Stimulated activated CD4-positive, alpha-beta T cell treated with anti-CD3 and anti-CD28 coated beads, Interleukin-12 subunit alpha, Interleukin-12 subunit beta, amount 100 ng/mL, for 4 hours (primary cell): ENCODE data around the gene BCDIN3D.
"Not testable (repeated sequence)": the region's sequence is repeated elsewhere in the genome, so short reads cannot be mapped to it uniquely, and the experiment has no call there.

Source experiments
- DNase-seq: peaks from one replicate; pipeline ENCODE4 v3.0.0-alpha.2; 2020

The BCDIN3D gene

DNA sequence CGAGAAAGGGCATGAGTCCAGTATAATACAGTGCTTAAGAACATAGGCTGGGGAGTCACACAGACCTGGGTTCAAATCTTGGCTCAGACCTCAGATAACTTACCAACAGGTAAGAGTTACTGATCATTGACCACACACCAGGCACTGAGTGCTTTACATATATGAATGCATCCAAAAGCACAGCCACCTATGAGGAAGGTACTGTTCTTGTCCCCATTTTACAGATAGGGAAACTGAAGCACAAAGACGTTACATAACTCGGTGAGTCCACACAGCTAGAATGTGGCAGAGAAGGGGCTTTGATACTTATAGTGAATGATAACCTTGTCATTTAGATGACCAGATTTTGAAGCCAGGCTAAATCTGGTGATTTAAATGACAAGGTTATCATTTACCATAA, 33.2 kb upstream of the BCDIN3D start:
- no peak for DNase-seq

- no peak for DNase-seq
These were observed 32.3 kb upstream of the BCDIN3D start for GRCh38 chr12:49875115-49875720.

DNA sequence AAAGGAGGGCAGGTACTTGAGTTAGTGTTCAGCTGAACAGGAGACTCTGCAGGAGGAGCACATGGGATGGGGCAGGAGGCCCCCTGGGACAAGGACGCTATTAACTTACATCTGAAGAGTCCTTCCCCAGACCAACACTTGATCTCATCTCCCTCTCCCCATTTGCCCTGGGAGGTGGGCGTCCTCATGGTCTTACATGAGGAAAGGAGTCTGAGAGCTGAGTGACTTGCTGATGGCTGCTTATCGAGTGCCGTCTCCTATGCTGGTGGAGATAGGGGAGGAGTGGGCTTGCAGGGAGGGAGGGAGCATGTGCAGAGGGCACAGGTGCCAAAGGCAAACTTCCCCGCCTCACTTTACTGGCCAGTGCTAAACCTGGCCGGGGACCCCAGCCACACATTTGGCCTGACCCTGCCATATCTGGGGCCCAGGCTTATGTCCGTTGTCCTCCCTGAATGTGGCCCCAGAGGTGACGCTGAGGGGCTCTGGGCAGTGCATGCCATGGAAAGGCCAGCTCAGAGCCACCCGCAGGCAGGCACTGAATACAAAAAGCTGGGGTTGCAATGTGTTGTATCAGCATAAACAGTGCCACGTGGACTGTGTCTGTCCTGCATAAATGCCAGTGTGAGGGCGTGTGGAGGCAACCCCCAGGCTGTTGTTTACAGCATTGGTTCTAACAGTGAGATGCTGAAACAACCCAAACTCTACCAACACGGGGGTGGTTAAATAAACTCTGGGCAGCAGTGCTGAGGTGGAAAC, 31.4 kb upstream of the BCDIN3D start:
- no peak for DNase-seq

DNA sequence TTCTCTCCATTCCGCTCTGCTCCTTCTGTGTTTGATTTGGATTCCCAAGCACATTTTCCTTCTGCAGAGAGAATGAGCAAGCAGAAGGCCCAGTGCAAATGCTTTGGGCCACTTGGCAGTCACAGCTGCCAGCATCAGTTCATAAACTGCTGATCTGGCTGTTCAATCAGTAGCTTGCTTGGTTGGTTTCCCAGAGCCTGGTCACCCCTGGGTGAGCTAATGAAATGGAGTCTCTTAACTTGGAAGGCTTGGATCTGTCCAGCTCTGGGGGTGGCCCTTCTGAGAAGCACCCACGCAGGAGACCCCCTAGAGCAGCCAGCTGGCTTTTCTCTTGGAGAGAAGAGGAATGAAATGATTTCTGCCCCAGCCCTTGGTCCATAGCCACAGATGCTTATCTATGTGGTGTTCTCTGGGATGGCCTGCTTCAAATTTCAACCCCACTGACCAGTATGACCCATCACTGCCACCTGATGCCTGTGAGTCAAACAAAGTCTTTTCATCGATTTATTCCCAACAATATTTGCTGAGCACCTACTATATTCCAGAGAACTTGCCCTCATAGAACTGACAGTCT, 30.5 kb upstream of the BCDIN3D start:
- DNase-seq = no peak

GRCh38 chr12:49872781-49873181, 29.9 kb upstream of the BCDIN3D start:
- DNase-seq = no peak

GRCh38 chr12:49872381-49872780, 29.5 kb upstream of the BCDIN3D start:
- DNase-seq = no peak

- not testable (repeated sequence) for DNase-seq
These were observed 28.9 kb upstream of the BCDIN3D start for GRCh38 chr12:49871811-49872251.

DNA sequence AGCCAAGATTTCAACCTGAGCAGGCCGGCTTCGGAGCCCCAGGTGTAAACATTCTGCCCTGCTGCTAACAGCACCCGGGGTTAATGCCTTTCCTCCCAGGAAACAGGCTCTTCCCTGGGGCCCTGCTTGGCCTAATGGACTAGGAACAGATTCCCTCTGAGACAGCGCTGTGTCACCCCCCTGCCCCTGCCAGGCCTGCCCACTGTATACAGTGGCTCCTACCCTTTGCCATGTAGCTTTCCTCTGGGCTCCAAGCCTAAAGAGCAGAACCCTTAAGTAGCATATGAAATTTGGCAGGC, 28.3 kb upstream of the BCDIN3D start:
- no peak for DNase-seq

GRCh38 chr12:49870501-49871262, 27.8 kb upstream of the BCDIN3D start:
- DNase-seq = no peak

DNA sequence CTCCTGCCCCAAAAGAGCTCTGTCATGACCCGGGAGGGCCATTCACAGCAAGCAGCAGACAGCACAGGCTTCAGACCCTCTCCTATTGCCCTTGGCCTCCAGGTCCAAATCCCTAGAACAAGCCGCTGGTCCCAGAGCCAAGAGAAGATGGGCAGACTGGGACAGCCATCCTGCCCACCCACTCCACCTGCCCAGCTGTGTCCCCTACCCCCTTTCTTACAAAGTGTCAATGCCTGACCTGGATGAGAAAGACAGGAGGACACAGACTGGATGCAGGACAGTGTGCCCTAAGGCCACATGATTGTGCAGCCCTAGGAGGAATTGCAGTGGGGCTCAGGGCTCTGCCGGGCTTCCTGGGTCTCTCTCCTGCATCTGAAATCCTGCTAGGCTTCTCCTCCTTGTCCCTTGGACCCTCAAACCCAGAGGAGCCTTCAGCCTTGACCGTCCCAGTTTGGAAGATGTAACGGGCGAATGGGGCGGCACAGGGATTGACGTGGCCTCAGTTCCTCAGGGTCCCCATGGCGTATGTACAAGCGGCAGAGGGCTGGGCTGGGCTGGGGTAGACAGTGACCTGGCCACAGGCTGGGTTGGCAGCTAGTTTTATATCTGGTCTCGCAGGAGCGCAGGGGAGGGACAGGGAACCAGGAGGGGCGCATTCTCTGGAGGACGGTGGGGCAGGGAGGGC, 27.1 kb upstream of the BCDIN3D start:
- DNase-seq = no peak

- DNase-seq = no peak
These were observed 26.3 kb upstream of the BCDIN3D start for GRCh38 chr12:49868952-49869815.

GRCh38 chr12:49868449-49868848, 25.5 kb upstream of the BCDIN3D start:
- no peak for DNase-seq

GRCh38 chr12:49867570-49868341, 24.9 kb upstream of the BCDIN3D start:
- no peak for DNase-seq

GRCh38 chr12:49866859-49867569, 24.1 kb upstream of the BCDIN3D start:
- peak; percentile 69 for DNase-seq

DNA sequence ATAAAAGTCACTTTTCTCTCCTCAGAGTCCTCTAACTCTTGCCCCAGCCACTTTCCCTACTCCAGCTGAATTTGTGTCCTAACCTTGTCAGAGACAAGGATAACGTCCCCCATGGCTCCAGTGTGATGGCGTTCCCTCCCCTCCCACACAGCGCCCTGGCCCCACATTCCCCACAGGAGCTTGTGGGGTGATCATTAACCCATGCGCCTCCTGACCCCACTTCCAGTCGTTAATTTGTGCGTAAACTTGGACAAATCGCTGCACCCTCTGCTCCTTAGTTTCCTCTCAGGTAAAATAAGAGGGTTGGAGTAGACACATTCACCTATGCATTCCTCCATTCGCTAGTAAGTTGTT, 22.9 kb upstream of the BCDIN3D start:
- DNase-seq = no peak

GRCh38 chr12:49865109-49865781, 22.3 kb upstream of the BCDIN3D start:
- DNase-seq = no peak

- no peak for DNase-seq
These were observed 21.8 kb upstream of the BCDIN3D start for GRCh38 chr12:49864798-49865090.

DNA sequence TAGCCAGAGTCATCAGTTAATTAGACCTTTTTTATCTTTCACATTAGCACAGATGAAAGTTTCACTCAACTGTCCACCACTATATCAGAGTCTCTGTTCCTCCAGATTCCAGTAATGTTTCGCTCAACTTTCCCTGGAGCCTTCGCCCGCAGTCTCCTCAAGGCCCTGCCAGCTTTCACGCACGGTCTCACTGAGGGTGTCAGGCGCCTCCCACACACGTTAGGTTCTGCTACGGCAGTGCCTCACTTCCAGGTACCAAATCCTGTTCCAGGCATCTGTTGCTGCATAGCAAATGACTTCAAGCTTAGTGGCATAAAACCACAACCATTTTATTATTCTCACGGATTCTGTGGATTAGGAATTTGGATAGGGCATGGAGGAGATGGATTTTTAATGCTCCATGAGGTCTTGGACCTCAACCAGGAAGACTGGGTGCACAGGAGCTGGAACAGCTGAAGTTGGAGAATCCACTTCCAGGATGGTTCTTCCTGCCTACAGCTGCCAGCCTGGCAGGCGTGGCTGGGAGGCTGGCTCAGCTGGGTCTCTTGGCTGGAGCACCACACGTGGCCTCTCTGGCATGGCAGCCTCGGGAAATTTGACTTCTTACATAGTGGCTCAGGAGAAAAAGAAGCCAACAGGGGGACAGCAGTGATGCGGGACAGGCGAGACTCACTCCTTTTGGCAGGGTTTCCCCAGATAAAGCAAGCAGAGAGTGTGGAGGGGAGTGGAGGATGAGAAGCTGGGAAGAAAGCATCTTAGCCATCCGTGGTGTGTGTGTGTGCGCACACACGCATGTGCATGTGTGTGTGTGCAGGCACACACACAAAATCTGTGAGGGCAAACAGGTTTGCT, 21.3 kb upstream of the BCDIN3D start:
- DNase-seq = no peak

GRCh38 chr12:49860921-49861320, 18.0 kb upstream of the BCDIN3D start:
- DNase-seq = not testable (repeated sequence)
